NCI-H2227 (cell line): ENCODE results near the gene AMZ1.
"Not testable (repeated sequence)": the region's sequence is repeated elsewhere in the genome, so short reads cannot be mapped to it uniquely, and the experiment has no call there.

Source experiments
- DNase-seq: peaks from one replicate; lab custom pipeline; 2025; ENCODE audit not compliant: unreplicated experiment; lab: John Stamatoyannopoulos, UW

AMZ1 gene

DNA sequence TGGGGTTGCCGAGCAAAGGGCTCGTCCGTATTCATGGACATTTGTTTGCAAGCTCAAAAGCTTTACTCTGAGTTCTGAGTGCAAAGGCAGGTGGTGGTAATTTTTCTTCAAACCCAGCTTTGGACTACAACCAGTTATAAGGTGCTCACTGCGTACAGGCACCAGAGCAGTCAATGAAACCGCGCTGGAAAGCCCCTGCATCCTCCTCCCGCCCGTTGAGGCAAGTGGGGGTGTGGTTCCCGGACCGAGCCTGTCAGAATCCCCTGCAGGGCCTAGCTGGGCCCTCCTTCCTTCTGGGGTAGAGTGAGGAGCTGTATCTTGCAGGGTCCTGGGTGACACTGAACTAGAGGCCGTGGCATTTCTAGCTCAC, 22.3 kb downstream of the AMZ1 start:
- no peak for DNase-seq

DNA sequence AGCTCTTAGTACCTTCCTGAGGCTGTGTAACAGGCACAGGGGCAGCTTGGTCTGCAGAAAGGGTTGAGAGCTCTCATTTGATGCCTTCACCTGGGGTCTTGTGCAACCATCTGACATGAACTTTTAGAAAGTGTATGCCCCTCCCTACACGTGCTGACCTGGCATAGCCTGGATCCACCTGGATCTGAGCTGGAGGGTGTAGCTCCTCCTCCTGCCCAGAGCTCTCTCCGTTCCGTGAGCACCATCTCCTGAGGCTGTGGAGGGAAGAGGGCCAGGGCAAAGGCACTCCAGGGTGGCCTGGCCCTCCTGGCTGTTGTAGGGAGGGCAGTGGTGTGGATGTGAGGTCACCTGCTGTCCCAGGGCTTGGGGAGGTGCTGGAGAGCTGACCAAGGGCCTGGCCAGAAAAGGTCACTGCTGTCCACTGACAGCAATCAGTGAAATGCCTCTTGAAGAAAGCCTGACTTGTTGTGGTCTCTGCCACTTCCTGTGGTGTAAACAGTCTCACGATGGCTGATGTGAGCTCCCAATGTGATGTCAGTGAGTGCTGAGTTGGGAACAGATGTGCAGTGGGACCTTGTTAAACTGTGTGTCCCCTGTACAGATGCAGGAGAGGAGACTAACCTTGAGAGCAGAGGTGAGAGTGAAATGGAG, 23.0 kb downstream of the AMZ1 start:
- no peak for DNase-seq

DNA sequence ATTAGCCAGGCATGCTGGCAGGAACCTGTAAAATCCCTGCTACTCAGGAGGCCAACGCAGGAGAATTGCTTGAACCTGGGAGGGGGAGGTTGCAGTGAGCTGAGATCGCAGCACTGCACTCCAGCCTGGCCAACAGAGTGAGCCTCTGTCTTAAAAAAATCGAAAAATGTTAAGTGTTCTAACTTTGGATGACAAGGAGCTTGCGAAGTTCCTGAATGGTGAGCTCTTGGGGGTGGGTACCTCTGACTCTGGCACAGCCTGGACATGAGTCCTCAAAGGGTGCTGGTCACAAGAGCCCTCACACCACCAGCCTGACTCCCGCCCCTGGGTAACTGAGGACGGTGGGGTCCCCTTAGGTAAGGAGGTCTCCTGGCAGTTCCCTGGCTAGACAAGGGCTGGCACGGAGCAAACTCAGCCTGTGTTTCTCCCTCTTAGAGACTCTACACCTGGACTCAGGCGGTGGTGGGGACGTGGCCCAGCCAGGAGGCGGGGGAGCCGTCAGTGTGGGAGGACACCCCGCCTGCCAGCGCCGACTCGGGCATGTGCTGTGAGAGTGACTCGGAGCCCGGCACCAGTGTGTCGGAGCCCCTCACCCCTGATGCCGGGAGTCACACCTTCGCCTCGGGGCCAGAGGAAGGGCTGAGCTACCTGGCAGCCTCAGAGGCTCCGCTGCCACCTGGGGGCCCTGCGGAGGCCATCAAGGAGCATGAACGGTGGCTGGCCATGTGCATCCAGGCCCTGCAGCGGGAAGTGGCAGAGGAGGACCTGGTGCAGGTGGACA, 24.1 kb downstream of the AMZ1 start:
- no peak for DNase-seq

DNA sequence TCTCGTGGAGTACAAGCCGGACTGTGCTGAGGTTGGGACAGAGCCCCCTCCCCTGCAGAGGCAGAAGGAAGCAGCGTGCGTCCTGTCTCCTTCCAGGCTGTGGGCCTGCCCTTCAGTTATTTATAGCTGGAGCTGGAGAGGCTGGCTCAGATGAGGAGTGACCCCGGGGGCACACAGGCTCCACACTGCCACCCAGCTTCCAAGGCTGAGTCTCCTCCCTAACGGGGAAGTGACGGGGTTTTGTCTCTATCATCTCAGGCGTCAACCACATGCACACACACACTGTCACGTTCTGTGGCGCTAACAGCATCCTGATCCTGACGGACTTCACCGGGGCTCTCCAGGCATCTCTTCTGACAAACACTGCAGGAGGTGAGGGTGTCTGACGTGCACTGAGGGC, 25.4 kb downstream of the AMZ1 start:
- no peak for DNase-seq

DNA sequence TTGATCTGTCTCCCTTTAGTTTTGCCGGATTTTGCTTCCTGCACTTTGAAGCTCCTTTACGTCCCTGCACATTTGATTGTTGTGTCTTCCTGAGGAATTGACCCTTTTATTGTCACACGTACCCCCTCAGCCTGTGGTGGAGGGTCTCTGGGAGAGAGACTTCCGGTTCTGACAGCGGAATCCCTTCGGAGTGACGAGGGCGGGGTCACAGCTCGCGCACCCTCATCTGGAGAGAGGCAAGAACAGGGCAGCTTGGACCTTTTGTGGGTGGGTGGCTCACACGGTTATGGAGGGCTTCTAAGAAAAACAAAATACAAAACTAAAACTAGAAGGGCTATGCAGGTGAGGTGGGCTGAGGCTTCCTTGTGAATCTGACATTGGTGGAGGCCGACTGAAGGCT, 26.0 kb downstream of the AMZ1 start:
- DNase-seq = no peak

- DNase-seq = no peak
These were observed 26.6 kb downstream of the AMZ1 start for GRCh38 chr7:2714636-2715035.

- no peak for DNase-seq
These were observed 27.6 kb downstream of the AMZ1 start for GRCh38 chr7:2715341-2716231.

GRCh38 chr7:2716488-2716887, 28.5 kb downstream of the AMZ1 start:
- DNase-seq = no peak

DNA sequence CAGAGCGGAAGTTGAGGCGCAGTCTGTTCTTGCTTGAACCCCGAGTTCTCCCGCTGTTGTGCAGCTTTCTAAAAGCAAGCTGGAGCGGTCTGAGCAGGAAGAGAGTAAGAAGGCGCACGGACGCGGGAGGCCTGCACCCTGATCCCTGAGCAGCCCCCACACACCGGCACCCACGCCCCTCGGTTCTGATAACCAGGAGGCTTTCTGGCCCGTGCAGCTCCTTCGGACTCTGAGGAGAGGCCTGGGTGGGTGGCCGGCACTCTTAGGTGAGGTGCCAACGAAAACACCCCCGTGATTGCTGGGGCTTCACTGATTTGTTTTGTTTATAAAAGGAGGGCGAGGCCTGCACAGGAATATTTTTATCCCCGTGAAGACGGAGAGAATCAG, 28.9 kb downstream of the AMZ1 start:
- DNase-seq = no peak

DNA sequence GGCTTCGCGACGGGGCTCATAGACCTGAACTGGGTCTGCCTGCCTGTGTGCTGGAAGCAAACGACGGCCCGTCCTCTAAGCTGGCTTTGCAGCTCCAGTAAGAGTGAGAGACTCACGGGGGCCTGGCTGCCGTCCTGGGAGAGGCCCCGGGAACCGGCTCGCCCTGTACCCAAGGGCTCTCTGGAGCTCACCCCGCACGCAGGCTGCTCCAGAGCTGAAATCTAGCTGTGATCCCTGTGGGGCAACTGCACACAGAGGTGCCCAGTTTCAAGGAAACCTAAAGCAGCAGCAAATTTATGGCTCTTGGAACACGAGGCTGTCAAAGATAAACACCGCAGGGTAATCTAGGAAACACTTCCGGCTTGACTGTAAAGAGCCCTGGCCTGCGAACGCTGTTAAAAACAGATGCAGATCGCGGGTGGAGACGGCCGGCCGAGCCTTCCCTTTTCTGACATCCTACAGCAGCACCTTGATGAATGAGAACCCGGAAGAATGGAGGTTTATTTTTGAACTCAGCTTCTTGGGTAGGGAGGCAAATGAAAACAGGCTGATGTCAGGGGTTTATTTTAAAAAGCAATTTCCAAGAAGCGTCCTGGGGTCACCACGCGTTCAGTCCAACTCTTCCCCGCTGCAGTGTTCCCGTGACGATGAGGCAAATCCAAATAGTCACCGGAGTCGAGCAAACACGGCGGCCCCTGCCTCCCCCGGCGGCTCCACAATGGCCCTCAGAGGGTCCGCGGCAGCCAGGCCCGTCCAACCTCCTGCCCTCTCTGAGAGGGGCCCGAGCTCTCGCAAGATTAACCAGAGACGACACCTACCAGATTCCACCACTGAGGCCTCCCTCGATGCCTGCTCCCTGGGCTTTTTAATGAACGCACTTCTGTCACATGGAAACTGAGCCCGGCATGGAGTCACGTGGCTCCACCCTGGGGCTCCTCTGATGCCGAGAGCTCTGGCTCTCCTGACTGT, 29.6 kb downstream of the AMZ1 start:
- DNase-seq = no peak

GRCh38 chr7:2718296-2718965, 30.4 kb downstream of the AMZ1 start:
- DNase-seq = no peak

DNA sequence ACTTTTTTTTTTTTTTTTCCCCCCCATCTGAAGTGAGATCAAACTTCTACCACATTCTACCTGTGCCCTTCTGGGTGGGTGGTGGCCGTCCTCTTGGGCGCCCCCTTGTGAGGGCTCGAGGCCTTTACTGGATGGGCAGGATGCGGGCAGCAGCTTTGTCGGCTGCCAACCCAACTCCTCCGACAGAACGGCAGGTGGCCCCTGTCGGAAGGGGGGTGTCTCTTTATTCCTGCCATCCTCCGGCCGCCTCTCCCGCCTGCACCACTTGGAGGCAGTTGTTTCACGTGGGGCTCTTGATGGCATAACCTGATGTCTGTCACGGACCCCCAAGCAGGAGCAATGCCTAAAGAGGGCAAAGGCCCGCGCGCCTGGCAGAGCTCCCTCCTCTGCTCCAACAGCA, 31.0 kb downstream of the AMZ1 start:
- no peak for DNase-seq

GRCh38 chr7:2720024-2720423, 32.0 kb downstream of the AMZ1 start:
- no peak for DNase-seq

DNA sequence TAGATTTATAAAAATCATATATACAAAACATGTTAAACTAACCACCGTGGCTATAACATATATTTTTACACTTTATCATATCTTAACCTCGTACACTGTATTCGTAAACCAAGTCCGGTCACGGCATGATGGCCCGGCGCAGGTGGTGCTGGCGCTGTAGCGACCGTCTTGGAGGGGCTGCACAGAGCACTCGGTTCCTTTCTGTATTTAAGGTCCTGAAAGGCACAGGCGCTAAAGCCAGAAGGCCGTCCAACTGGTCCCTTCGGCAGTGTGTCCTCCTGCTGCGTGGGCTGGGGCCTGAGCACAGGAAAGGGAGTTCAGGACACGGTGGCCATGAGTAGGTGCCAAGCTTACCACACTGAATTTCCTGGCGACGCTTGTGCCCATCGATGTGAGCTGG, 33.8 kb downstream of the AMZ1 start:
- DNase-seq = no peak

- DNase-seq = no peak
These were observed 34.6 kb downstream of the AMZ1 start for GRCh38 chr7:2722591-2722990.

DNA sequence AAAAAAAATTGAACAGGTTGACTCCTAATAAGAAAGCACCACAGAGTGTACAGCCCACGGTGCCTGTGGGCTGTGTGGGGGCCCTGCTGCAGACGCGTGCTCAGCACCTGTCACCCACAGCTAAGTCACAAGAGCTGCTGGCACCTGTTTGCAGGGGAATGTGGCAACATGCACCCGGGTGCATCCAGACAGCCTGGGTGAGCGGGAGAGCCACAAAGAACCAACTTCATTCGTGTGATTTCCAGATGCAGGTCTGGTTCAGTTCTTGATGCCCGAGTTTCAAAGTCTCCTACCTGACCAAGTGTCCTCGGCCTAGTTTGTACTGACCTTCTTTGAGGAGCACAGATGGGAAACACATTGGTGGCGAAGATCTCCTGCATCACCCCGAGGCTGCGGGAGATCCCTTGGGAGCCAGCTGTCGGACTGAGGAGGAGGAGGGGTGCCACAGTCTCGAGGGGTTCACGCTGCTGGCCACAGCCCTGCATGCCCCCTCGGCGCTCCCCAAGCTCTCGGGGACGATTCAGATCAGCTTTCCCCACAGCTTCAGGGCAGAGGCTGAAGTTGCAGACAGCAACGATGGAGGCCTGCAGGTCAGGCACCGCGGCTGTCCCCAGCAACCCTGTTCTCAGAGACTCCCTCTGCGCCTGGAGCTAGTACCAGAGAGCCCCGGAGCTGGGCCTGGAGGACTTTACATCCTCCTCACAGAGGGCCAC, 35.3 kb downstream of the AMZ1 start:
- no peak for DNase-seq

DNA sequence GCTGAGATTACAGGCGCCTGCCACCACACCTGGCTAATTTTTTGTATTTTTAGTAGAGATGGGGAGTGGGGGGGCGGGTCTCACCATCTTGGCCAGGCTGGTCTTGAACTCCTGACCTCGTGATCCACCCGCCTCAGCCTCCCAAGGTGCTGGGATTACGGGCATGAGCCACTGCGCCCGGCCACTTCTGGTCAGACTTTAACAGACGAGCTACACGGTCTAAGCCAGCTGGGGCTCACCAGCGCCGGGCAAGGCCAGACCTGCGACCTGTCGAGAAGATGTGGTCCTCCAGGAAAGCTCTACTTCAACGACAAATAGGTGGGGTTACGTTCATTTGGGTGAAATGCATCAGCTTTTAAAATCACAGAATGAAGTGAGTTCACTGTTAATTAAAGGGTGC, 36.0 kb downstream of the AMZ1 start:
- not testable (repeated sequence) for DNase-seq

DNA sequence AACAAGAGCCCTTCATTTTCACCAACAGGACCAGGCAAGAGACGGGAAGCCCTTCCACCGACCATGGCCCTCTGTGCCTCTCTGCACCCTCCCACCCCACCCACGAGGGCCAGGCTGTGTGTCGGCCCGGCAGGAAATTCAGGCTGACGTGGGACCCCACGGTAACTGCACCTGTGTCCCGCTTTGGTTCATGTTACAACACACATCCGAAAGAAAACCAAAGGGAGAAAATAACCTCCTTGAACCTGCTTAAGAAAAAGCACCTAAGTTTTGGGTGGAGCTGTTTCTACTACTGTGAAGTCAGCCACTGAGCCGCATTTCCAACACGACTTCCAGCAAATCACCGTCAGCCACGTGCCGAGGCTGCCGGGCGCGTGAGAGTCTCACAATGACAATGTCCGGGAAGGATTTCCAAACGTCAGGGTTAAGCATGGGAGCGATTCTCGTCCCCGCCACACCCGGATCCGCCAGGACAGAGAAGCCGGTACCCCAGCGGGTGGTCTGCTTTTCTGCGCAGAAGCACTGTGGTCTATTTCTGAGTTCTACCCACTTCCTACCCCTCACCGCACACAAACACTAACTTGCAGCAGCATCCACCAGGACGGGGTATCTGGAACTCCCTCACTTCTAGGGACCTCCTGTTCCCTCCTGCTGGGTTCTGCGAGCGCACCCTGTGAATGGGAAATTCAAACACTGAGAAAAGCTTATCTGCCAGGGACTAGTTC, 36.6 kb downstream of the AMZ1 start:
- no peak for DNase-seq
